Epithelial cell of proximal tubule (primary cell): ENCODE data around the gene ZNF714. TPM values are rescaled to one million over a fixed set of nuclear protein-coding genes. Genes with fewer than 3 reads are reported as not detected.

Experiments used
- DNase-seq: peaks from one replicate; pipeline ENCODE4 v3.0.0-alpha.2; 2011; ENCODE audit warnings: low read depth
- H3K4me3 ChIP-seq: 2 replicates; pipeline ENCODE4 v1.5.1; 2011; ENCODE audit warnings: low read depth, mild to moderate bottlenecking, low read length
- total RNA-seq: library from RNA; depleted of rRNA; stranded (reverse); fragments of >200 nt; gene quantifications from 2 replicates; pipeline ENCODE4 v1.2.3, GENCODE V29; 2015
- TF ChIP-seq, protein P1 (sequence below): conservative IDR thresholded peaks from 2 replicates; pipeline ENCODE4 v1.5.1; 2012; ENCODE audit warnings: low read depth, mild to moderate bottlenecking, low read length

Gene ZNF714
- total RNA-seq, 1 donor from 2014 or later: 7.6 TPM

DNA sequence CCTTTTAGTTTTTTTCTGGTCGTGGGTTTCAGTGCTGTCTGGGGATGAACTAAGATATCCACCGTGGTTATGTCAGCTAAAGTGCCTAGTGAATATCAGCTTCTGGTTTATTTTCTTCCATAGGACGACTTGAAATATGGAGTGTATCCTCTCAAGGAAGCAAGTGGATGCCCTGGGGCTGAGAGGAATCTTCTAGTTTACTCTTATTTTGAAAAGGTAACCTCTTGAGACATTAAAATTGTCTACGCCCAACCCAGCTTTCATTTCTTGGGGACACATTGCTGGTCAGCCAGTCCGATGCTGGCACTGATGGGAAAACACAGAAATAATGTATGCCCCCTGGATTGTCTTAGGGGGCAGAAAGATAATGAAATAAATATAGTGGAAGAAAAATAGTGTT lies 61.4 kb downstream of the ZNF714 start:
- no peak overlapping the region for H3K4me3 ChIP-seq
- DNase-seq: no peak
- TF ChIP-seq, protein P1, sequence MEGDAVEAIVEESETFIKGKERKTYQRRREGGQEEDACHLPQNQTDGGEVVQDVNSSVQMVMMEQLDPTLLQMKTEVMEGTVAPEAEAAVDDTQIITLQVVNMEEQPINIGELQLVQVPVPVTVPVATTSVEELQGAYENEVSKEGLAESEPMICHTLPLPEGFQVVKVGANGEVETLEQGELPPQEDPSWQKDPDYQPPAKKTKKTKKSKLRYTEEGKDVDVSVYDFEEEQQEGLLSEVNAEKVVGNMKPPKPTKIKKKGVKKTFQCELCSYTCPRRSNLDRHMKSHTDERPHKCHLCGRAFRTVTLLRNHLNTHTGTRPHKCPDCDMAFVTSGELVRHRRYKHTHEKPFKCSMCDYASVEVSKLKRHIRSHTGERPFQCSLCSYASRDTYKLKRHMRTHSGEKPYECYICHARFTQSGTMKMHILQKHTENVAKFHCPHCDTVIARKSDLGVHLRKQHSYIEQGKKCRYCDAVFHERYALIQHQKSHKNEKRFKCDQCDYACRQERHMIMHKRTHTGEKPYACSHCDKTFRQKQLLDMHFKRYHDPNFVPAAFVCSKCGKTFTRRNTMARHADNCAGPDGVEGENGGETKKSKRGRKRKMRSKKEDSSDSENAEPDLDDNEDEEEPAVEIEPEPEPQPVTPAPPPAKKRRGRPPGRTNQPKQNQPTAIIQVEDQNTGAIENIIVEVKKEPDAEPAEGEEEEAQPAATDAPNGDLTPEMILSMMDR: no peak

DNA sequence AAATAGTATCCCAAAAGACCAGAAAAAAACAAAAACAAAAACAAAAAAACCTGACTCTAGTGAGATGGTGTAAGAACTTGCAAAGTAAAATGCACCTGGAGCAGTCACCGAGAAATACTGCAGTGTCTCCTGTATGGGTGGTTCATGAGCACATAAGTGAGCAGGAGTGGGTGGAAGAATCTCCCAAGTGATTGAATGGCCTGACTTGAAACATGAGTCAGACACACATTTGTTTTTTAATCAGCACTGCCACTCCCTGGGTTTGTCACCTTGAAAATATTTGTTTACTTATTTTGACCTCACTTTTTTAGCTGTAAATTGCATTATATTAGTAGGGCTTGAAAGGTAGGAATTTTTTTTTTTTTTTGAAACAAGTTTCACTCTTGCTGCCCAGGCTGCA lies 61.9 kb downstream of the ZNF714 start:
- peak; percentile 25 for DNase-seq
- TF ChIP-seq, protein P1: no peak
- no peak overlapping the region for H3K4me3 ChIP-seq

DNA sequence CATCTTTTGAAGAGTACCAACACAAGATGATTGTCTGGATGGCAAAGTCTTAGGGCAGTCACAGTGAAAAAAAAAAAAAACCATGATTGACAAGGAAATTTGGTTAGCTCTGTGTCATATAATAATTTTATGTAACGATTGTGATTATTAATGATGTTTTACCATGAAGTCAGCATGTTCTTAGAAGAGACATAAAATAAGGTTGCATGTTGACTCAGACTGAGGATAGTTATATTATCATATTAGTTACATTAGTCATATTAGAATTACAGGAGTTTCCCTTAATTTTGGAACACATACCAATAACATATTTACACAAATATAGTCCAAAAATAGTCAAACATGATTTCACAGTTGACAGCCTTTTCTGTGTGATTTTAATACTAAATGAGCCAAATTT lies 65.5 kb downstream of the ZNF714 start:
- no peak for DNase-seq
- H3K4me3 ChIP-seq: no peak overlapping the region
- TF ChIP-seq, protein P1: no peak

DNA sequence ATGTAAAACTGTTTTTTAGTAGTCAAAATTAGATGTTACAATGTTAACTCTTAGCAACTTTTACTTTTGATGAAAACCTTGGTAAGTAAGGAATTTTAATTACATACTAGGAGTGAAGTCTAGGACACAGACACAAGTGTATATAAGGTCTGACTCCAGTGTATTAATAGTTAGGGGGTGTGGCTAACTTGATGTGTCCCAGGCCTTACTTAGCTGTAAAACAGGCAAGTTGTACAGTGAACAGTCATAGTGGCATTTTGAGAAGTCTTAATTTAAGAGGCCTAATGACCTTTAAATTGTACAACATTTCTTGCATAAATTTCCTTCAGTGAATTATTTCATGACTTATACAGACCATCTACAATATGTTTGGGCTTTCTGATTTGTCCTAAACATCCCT lies 66.7 kb downstream of the ZNF714 start:
- DNase-seq: no peak
- TF ChIP-seq, protein P1: no peak
- H3K4me3 ChIP-seq: no peak overlapping the region

DNA sequence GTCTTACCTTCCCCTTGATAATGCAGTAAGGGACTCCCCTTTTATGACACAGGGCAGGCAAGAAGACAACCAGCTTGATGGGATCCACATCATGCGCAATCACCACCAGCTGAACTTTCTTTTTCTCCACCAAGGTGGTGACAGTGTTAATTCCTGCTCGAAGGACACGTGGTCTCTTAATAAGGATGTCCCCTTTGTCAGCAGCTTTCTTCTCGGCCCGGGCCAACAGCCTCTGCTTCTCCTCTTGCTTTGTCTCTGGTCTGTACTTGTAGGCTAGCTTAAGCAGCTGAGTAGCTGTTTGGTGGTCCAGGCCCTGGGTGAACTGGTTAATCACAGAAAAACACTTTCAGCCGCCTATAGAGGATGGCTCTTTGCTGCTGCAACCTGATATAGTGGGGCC lies 67.9 kb downstream of the ZNF714 start:
- TF ChIP-seq, protein P1: no peak
- DNase-seq: no peak
- no peak overlapping the region for H3K4me3 ChIP-seq

DNA sequence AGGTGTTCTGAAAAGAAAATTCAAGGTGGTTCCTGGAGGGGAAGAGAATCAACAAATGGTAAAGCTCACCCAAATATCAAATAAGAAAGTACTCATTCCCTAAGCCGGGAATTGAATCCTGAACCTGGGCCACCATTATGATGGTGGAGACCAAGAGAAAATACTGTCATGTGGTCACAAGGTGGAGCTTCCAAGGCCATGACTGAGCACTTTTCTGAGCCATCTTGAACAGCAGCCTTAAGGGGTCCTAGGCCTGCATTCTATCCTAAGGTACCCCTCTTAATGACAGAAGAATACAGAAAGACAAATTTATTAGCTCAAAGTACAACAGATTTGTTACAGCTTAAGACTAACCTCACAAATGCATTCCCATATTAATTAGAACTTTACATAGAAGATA lies 69.5 kb downstream of the ZNF714 start:
- TF ChIP-seq, protein P1: no peak
- DNase-seq: no peak

DNA sequence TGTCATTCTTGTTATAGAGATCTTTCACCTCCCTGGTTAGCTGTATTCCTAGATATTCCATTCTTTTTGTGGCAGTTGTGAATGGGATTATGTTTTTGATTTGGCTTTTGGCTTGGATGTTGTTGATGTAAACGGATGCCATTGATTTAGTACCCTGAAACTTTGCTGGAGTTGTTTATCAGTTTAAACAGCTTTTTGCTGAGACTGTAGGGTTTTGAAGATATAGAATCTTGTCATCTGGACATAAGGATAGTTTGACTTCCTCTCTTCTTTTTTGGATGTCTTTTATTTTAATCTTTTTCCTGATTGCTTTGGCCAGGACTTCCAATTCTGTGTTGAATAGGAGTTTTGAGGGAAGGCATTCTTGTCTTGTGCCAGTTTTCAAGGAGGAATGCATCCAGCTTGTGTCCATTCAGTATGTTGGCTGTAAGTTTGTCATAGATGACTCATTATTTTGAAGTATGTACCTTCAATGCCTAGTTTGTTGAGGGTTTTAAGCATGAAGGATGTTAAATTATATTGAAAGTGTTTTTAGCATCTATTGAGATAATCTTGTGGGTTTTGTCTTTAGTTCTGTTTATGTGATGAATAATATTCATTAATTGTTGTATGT lies 76.6 kb downstream of the ZNF714 start:
- no peak overlapping the region for H3K4me3 ChIP-seq
- DNase-seq: no peak
- TF ChIP-seq, protein P1: no peak

More for the DNA sequence above, 69.5 kb downstream of the ZNF714 start:
- no peak overlapping the region for H3K4me3 ChIP-seq
